ENCODE data around the gene TRIM62.

DNA sequence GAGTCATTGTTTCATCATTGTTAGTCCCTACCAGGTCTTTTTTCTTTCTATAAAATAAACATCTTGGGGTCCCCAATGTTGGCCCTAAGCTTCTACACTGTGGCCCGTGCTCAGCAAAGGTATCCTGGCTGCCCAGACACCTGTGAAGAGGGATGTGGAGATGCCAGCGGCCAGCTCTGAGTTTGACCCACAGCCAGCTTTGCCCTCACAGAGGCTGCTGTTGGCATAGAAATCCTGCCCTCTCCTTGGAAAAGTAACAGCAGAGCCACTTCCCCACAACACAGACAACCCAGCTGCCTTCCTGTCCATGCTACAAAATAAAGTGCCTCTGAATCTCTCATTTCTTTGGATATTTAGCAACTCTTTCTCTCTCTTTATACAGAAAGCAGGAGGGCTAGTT, 6.0 kb downstream of the TRIM62 start:
- TF ChIP-seq, protein P1, sequence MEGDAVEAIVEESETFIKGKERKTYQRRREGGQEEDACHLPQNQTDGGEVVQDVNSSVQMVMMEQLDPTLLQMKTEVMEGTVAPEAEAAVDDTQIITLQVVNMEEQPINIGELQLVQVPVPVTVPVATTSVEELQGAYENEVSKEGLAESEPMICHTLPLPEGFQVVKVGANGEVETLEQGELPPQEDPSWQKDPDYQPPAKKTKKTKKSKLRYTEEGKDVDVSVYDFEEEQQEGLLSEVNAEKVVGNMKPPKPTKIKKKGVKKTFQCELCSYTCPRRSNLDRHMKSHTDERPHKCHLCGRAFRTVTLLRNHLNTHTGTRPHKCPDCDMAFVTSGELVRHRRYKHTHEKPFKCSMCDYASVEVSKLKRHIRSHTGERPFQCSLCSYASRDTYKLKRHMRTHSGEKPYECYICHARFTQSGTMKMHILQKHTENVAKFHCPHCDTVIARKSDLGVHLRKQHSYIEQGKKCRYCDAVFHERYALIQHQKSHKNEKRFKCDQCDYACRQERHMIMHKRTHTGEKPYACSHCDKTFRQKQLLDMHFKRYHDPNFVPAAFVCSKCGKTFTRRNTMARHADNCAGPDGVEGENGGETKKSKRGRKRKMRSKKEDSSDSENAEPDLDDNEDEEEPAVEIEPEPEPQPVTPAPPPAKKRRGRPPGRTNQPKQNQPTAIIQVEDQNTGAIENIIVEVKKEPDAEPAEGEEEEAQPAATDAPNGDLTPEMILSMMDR (IDR thresholded peaks at IDR 0.05 in 8 of 11, conservative IDR thresholded peaks at IDR 0.05 in 3 of 11): no peak
- TF ChIP-seq POLR2AphosphoS5 (IDR thresholded peaks at IDR 0.05): no peak
